PC-3 (cell line): Measurements from ENCODE around the gene NOL9. TPM values are rescaled to one million over a fixed set of nuclear protein-coding genes. Genes with fewer than 3 reads are reported as not detected.

Source experiments
- ATAC-seq: fragments of 200-7000 bp; cut with Tn5 transposase; 2 replicates; pipeline ENCODE4 v1.9.1; 2020; ENCODE audit warnings: mild to moderate bottlenecking, moderate library complexity
- BruUV-seq: library from RNA; stranded (reverse); fragments of 400-500 nt; replicated peaks from 2 replicates; lab custom pipeline; 2021; lab: Mats Ljungman, UMichigan
- CTCF ChIA-PET: fragments of 300-600 bp; sonication (Branson Sonifier 250); formaldehyde crosslinking; loops from one replicate; lab custom pipeline; 2022; ENCODE audit warnings: antibody characterized with exemption; lab: Charles Lee
- POLR2A ChIA-PET: fragments of 300-600 bp; sonication (Branson Sonifier 250); formaldehyde crosslinking; loops from one replicate; lab custom pipeline; 2022; ENCODE audit warnings: antibody characterized with exemption; ENCODE audit not compliant: unreplicated experiment; lab: Charles Lee
- DNase-seq: peaks from one replicate; pipeline ENCODE4 v3.0.0-alpha.2; 2015
- H2AFZ ChIP-seq: fragments of 300-600 bp; sonication (generic); 2 replicates; pipeline ENCODE4 v1.6.0; 2016; ENCODE audit warnings: antibody characterized with exemption, low read length
- H3F3A ChIP-seq: fragments of 300-600 bp; sonication (generic); one replicate; pipeline ENCODE4 v1.6.0; 2017; ENCODE audit warnings: antibody characterized with exemption, low read length, control low read depth, mild to moderate bottlenecking; ENCODE audit not compliant: unreplicated experiment
- H3K27ac ChIP-seq: fragments of 300-600 bp; sonication (generic); 2 replicates; pipeline ENCODE4 v1.5.1; 2016; ENCODE audit warnings: mild to moderate bottlenecking, low read length
- H3K27me3 ChIP-seq: fragments of 300-600 bp; sonication (generic); 2 replicates; pipeline ENCODE4 v1.6.1; 2016; ENCODE audit warnings: low read length, mixed read lengths
- H3K36me3 ChIP-seq: fragments of 300-600 bp; sonication (generic); 2 replicates; pipeline ENCODE4 v1.6.1; 2016; ENCODE audit warnings: low read depth, mixed run types, low read length, mixed read lengths
- H3K4me1 ChIP-seq: fragments of 300-600 bp; sonication (generic); 2 replicates; pipeline ENCODE4 v1.5.1; 2016; ENCODE audit warnings: low read length; ENCODE audit not compliant: insufficient read depth
- H3K4me2 ChIP-seq: fragments of 300-600 bp; sonication (generic); 2 replicates; pipeline ENCODE4 v1.6.0; 2016; ENCODE audit warnings: low read length
- H3K4me3 ChIP-seq: fragments of 300-600 bp; sonication (generic); 2 replicates; pipeline ENCODE4 v1.5.1; 2016; ENCODE audit warnings: mild to moderate bottlenecking, low read length, mixed read lengths
- H3K79me2 ChIP-seq: fragments of 300-600 bp; sonication (generic); 2 replicates; pipeline ENCODE4 v1.6.1; 2017; ENCODE audit warnings: low read length, mixed read lengths
- H3K9ac ChIP-seq: fragments of 300-600 bp; sonication (generic); 2 replicates; pipeline ENCODE4 v1.6.0; 2016; ENCODE audit warnings: mild to moderate bottlenecking, low read length
- H3K9me2 ChIP-seq: fragments of 300-600 bp; sonication (generic); replicated peaks from 2 replicates; pipeline ENCODE4 v1.6.1; 2016; ENCODE audit warnings: mixed run types, low read length, mixed read lengths
- H3K9me3 ChIP-seq: fragments of 300-600 bp; sonication (generic); 2 replicates; pipeline ENCODE4 v1.6.1; 2016; ENCODE audit warnings: low read length, mixed read lengths
- H4K20me1 ChIP-seq: fragments of 300-600 bp; sonication (generic); 2 replicates; pipeline ENCODE4 v1.6.1; 2016; ENCODE audit warnings: low read length, mixed read lengths
- EZH2 ChIP-seq: fragments of 300-600 bp; sonication (generic); IDR thresholded peaks from one replicate; pipeline ENCODE4 v1.6.1; 2017; ENCODE audit warnings: antibody characterized with exemption, mild to moderate bottlenecking, low read length; ENCODE audit not compliant: unreplicated experiment
- EZH2phosphoT487 ChIP-seq: fragments of 300-600 bp; sonication (generic); IDR thresholded peaks from 2 replicates; pipeline ENCODE4 v1.6.1; 2018; ENCODE audit warnings: mild to moderate bottlenecking, antibody characterized with exemption, low read length, borderline replicate concordance
- intact Hi-C: fragments of 100-400 bp; cut with micrococcal nuclease; formaldehyde crosslinking; loops from 2 replicates; pipeline ENCODE4 v1.9.0; 2023
- total RNA-seq: library from RNA; depleted of rRNA; stranded (reverse); fragments of >200 nt; gene quantifications from 2 replicates; pipeline ENCODE4 v1.2.3, GENCODE V29; 2014
- TF ChIP-seq, protein P1 (sequence below): fragments of 300-600 bp; sonication (generic); conservative IDR thresholded peaks from 2 replicates; pipeline ENCODE4 v1.5.1; 2017; ENCODE audit warnings: antibody characterized with exemption, low read depth, mild to moderate bottlenecking, low read length

Gene NOL9
- total RNA-seq, 1 experiment from 2014 or later, result 79.1 TPM

DNA sequence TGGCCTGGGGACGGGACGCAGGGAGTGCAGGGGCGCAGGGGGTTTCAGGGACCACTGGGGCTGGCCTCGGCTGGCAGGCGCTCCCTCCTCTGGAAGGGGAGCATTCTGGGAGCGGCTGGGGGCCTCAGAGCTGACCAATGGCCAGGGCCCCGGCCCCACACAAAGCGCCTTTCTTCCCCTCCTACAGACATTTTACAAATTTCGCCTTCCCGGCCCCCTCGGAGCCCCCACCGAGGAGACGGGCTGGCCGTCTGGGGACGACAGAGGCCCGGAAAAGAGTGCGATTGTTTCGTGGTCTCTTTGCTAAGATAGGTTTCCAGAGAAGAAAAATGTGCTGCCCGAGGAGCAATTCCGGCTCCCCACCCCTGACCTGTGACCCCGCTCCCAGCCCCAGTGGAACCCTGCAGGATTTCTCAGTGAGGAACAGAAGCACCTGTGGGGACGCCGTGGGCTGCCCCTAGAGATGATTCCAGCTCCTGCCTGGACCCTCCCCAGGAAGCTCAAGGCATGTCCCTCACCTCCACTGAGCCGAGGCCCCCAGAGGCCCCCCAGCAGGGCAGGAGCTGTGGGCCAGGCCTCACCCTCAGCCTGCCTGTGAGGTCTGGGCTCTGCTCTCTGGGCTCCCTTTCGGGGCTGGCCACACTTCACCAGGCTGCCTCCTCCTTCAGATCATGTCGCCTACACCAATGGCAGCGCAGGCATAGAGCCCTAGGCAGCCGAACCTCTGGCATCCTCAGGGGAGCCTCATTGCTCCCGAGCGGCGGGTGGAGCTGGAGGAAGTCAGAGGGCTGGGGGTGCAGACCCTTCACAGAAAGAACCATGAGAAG lies 47.9 kb downstream of the NOL9 start:
- Histone ChIP-seq H3K79me2 (no peaks in the 10 kb centered on the region), H3K9me2 (no peaks in the 10 kb centered on the region), H3K9me3 (no peaks in the 10 kb centered on the region), H4K20me1 (no peaks in the 10 kb centered on the region), H3K4me3 (no peak overlapping the region), H3K4me2 (no peak overlapping the region), H2AFZ (no peak overlapping the region), H3K27me3 (no peaks in the 10 kb centered on the region), H3K9ac (no peak overlapping the region), H3K4me1 (no peaks in the 10 kb centered on the region), H3F3A (no peaks in the 10 kb centered on the region), H3K36me3 (no peaks in the 10 kb centered on the region), H3K27ac (no peak overlapping the region)
- ChIA-PET CTCF (interaction anchor here (0.6 to 0.9 kb wide), 2 partner anchors 17 to 59 kb away, joined by 3 read pairs; no protein-coding TSS in a partner anchor), POLR2A (interaction anchor here (0.6 kb wide), 1 partner anchor 73 kb away, joined by 4 read pairs; the partner anchor contains the start of gene ZBTB48)
- TF ChIP-seq, protein P1, sequence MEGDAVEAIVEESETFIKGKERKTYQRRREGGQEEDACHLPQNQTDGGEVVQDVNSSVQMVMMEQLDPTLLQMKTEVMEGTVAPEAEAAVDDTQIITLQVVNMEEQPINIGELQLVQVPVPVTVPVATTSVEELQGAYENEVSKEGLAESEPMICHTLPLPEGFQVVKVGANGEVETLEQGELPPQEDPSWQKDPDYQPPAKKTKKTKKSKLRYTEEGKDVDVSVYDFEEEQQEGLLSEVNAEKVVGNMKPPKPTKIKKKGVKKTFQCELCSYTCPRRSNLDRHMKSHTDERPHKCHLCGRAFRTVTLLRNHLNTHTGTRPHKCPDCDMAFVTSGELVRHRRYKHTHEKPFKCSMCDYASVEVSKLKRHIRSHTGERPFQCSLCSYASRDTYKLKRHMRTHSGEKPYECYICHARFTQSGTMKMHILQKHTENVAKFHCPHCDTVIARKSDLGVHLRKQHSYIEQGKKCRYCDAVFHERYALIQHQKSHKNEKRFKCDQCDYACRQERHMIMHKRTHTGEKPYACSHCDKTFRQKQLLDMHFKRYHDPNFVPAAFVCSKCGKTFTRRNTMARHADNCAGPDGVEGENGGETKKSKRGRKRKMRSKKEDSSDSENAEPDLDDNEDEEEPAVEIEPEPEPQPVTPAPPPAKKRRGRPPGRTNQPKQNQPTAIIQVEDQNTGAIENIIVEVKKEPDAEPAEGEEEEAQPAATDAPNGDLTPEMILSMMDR, result no peak
- no peak for TF ChIP-seq EZH2phosphoT487
- TF ChIP-seq EZH2, result no peak
- intact Hi-C loops, result no loop called here
- DNase-seq, result no peak
- no peak for ATAC-seq
- no TSS peak for BruUV-seq

DNA sequence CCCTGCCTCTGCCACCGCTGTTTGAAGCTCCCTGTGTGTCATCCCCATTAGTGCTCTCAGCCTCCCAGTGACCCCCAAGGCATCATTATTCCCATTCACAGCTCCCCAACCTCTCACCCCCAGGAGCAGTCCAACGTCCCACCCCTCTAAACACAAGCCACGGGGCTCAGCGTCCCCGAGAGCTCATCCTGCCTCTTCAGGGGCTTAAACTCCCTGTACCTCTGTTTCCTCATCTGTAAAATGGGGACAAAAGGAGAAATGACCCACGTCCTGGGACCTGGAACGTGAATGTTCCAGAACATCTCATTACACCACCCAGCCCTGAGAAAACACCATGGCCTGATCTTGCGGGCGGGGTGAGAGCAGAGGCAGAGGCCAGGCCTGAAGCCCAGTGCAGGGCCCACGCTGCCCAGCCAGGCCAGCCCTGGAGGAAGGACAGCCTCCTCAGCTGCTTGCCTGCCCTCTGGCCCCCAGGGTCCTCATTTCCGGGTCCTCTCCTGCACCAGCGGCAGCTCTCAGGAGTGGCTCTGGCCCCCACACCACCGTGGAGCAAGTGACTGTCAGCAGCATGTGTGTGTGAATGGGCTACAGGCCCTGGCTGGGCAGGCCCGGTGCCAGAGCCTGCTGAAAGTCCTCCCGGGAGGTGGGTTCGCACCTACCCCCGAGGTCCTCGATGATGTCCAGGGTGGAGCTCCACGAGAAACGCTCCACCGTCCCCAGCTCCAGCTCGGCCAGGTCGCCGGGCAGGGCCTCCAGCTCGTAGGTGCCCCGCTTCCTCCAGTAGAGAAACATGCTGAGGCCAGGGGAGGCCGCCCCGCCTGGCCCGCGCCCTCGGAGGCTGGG lies 48.7 kb downstream of the NOL9 start:
- Histone ChIP-seq H3K79me2 (no peaks in the 10 kb centered on the region), H3K9me3 (no peaks in the 10 kb centered on the region), H3K9ac (no peak overlapping the region), H3K36me3 (no peaks in the 10 kb centered on the region), H3K27me3 (no peaks in the 10 kb centered on the region), H2AFZ (no peak overlapping the region), H3K4me3 (no peak overlapping the region), H3K4me2 (no peak overlapping the region), H3K9me2 (no peaks in the 10 kb centered on the region), H3K4me1 (no peaks in the 10 kb centered on the region), H3K27ac (no peak overlapping the region), H3F3A (no peaks in the 10 kb centered on the region), H4K20me1 (no peaks in the 10 kb centered on the region)
- TF ChIP-seq, protein P1, result no peak
- no peak for TF ChIP-seq EZH2
- TF ChIP-seq EZH2phosphoT487, result no peak
- ChIA-PET POLR2A (no interaction called here), CTCF (interaction anchor here (0.6 to 0.9 kb wide), 3 partner anchors 18 to 35 kb away, joined by 3 to 8 read pairs (median 3); no protein-coding TSS in a partner anchor)
- BruUV-seq, result no TSS peak
- no peak for DNase-seq
- intact Hi-C loops, result no loop called here
- ATAC-seq, result no peak
